GM18867 (cell line): ENCODE measurements around the gene EEF2K.

Experiments used
- ATAC-seq: cut with Tn5 transposase; IDR thresholded peaks from one replicate; pipeline ENCODE4 v1.9.1; 2021; ENCODE audit warnings: mild to moderate bottlenecking, moderate library complexity; ENCODE audit not compliant: unreplicated experiment

EEF2K gene

GRCh38 chr16:22239131-22239805 lies 33.2 kb downstream of the EEF2K start:
- ATAC-seq = no peak

GRCh38 chr16:22240023-22240710 lies 34.1 kb downstream of the EEF2K start:
- no peak for ATAC-seq

GRCh38 chr16:22250522-22250921 lies 44.4 kb downstream of the EEF2K start:
- no peak for ATAC-seq

- no peak for ATAC-seq
Observed at GRCh38 chr16:22252317-22252716, 46.2 kb downstream of the EEF2K start.

- no peak for ATAC-seq
Observed at GRCh38 chr16:22253272-22253671, 47.2 kb downstream of the EEF2K start.

GRCh38 chr16:22255335-22255734 lies 49.3 kb downstream of the EEF2K start:
- no peak for ATAC-seq

GRCh38 chr16:22257440-22257839 lies 51.4 kb downstream of the EEF2K start:
- ATAC-seq = no peak

- ATAC-seq = no peak
Observed at GRCh38 chr16:22260490-22260889, 54.4 kb downstream of the EEF2K start.

GRCh38 chr16:22262460-22262859 lies 56.4 kb downstream of the EEF2K start:
- ATAC-seq = no peak

GRCh38 chr16:22264786-22265185 lies 58.7 kb downstream of the EEF2K start:
- ATAC-seq = no peak

GRCh38 chr16:22265351-22265750 lies 59.3 kb downstream of the EEF2K start:
- ATAC-seq = no peak

GRCh38 chr16:22266546-22266945 lies 60.5 kb downstream of the EEF2K start:
- no peak for ATAC-seq

GRCh38 chr16:22267764-22268163 lies 61.7 kb downstream of the EEF2K start:
- ATAC-seq = no peak

- ATAC-seq = no peak
Observed at GRCh38 chr16:22270525-22270924, 64.4 kb downstream of the EEF2K start.

- no peak for ATAC-seq
Observed at GRCh38 chr16:22272870-22273650, 67.0 kb downstream of the EEF2K start.

GRCh38 chr16:22274916-22275315 lies 68.8 kb downstream of the EEF2K start:
- no peak for ATAC-seq

GRCh38 chr16:22278441-22279230 lies 72.6 kb downstream of the EEF2K start:
- no peak for ATAC-seq

GRCh38 chr16:22282254-22282892 lies 76.3 kb downstream of the EEF2K start:
- ATAC-seq = no peak

GRCh38 chr16:22284637-22285036 lies 78.6 kb downstream of the EEF2K start:
- ATAC-seq = no peak

- ATAC-seq = no peak
Observed at GRCh38 chr16:22285080-22285479, 79.0 kb downstream of the EEF2K start.

- ATAC-seq = no peak
Observed at GRCh38 chr16:22291020-22291419, 84.9 kb downstream of the EEF2K start.
